ENCODE data around the gene RAD54L.
"Not testable (repeated sequence)": the region's sequence is repeated elsewhere in the genome, so short reads cannot be mapped to it uniquely, and the experiment has no call there.

DNA sequence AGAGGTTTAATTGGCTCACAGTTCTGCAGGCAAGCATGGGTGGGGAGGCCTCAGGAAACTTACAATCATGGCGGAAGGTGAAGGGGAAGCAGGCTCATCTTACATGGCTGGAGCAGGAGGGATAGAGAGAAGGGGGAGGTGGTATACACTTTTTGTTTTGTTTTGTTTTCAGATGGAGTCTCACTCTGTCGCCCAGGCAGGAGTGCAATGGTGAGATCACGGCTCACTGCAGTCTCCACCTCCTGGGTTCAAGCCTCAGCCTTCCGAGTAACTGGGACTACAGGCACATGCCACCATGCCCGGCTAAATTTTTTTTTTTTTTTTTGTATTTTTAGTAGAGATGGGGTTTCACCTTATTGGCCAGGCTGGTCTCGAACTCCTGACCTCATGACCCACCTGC lies 74.6 kb downstream of the RAD54L start:
- TF ChIP-seq, protein P1, sequence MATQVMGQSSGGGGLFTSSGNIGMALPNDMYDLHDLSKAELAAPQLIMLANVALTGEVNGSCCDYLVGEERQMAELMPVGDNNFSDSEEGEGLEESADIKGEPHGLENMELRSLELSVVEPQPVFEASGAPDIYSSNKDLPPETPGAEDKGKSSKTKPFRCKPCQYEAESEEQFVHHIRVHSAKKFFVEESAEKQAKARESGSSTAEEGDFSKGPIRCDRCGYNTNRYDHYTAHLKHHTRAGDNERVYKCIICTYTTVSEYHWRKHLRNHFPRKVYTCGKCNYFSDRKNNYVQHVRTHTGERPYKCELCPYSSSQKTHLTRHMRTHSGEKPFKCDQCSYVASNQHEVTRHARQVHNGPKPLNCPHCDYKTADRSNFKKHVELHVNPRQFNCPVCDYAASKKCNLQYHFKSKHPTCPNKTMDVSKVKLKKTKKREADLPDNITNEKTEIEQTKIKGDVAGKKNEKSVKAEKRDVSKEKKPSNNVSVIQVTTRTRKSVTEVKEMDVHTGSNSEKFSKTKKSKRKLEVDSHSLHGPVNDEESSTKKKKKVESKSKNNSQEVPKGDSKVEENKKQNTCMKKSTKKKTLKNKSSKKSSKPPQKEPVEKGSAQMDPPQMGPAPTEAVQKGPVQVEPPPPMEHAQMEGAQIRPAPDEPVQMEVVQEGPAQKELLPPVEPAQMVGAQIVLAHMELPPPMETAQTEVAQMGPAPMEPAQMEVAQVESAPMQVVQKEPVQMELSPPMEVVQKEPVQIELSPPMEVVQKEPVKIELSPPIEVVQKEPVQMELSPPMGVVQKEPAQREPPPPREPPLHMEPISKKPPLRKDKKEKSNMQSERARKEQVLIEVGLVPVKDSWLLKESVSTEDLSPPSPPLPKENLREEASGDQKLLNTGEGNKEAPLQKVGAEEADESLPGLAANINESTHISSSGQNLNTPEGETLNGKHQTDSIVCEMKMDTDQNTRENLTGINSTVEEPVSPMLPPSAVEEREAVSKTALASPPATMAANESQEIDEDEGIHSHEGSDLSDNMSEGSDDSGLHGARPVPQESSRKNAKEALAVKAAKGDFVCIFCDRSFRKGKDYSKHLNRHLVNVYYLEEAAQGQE (IDR thresholded peaks at IDR 0.05; ENCODE audit: insufficient read depth in 1 of 2, low read depth in 2 of 2, low read length in 1 of 2) = not testable (repeated sequence)
- not testable (repeated sequence) for TF ChIP-seq POLR2AphosphoS5 (IDR thresholded peaks at IDR 0.05; ENCODE audit: low read depth, low read length)
